Spleen (tissue), 11 donors: ENCODE results near the gene ATL1. TPM values are rescaled to one million over a fixed set of nuclear protein-coding genes. Genes with fewer than 3 reads are reported as not detected.

Experiments used
- DNase-seq: peaks from one replicate; pipeline ENCODE4 v3.0.0-alpha.2; 2020
- H3K27ac ChIP-seq, 8 donors: fragments of 200-600 bp; sonication (generic) in 7 of 8; 1 replicate in 4 of 8; 2 replicates in 4 of 8; pipeline versions ENCODE4 v1.5.0 to v1.8.0; 2016 to 2021; ENCODE audit warnings: inconsistent platforms in 4 of 8, mild to moderate bottlenecking in 4 of 8, moderate library complexity in 1 of 8
- H3K27me3 ChIP-seq, 7 donors: fragments of 200-600 bp; sonication (generic) in 6 of 7; replicated peaks in 1 of 7; 1 replicate in 4 of 7; 2 replicates in 3 of 7; pipeline versions ENCODE4 v1.5.0 to v1.8.0; 2016 to 2021; ENCODE audit warnings: inconsistent platforms in 3 of 7, mild to moderate bottlenecking in 1 of 7
- H3K36me3 ChIP-seq, 6 donors: fragments of 200-600 bp; sonication (generic) in 5 of 6; 1 replicate in 4 of 6; 2 replicates in 2 of 6; pipeline versions ENCODE4 v1.5.0 to v1.8.0; 2016 to 2021; ENCODE audit warnings: inconsistent platforms in 2 of 6
- H3K4me1 ChIP-seq, 6 donors: fragments of 200-600 bp; sonication (generic) in 5 of 6; 1 replicate in 3 of 6; 2 replicates in 3 of 6; pipeline versions ENCODE4 v1.5.0 to v1.8.0; 2016 to 2021; ENCODE audit warnings: inconsistent platforms in 3 of 6
- H3K4me3 ChIP-seq, 8 donors: fragments of 200-600 bp; sonication (generic) in 7 of 8; 1 replicate in 4 of 8; 2 replicates in 4 of 8; pipeline versions ENCODE4 v1.5.0 to v1.8.0; 2016 to 2021; ENCODE audit warnings: inconsistent platforms in 4 of 8, mild to moderate bottlenecking in 4 of 8, moderate library complexity in 2 of 8
- H3K9me3 ChIP-seq, 8 donors: fragments of 200-600 bp; sonication (generic) in 7 of 8; 1 replicate in 4 of 8; 2 replicates in 4 of 8; pipeline versions ENCODE4 v1.5.0 to v1.8.0; 2016 to 2021; ENCODE audit warnings: inconsistent platforms in 4 of 8
- POLR2A ChIP-seq, 3 donors: fragments of 450-650 bp; IDR thresholded peaks; one replicate each; pipeline ENCODE4 v1.5.1; 2017; ENCODE audit warnings: antibody characterized with exemption in 3 of 3, mild to moderate bottlenecking in 1 of 3
- POLR2AphosphoS5 ChIP-seq, 3 donors: sonication (generic); formaldehyde crosslinking; IDR thresholded peaks; one replicate each; pipeline ENCODE4 v1.5.1; 2017; ENCODE audit warnings: antibody characterized with exemption in 3 of 3
- intact Hi-C: fragments of 100-400 bp; cut with DNase I; formaldehyde crosslinking; loops from one replicate; pipeline ENCODE4 v1.15.0; 2023; ENCODE audit warnings: low total_unique reads
- polyA plus RNA-seq, 3 donors: library from polyadenylated mRNA; stranded (reverse); fragments of 200-250 nt; gene quantifications; one replicate each; pipeline ENCODE4 v1.2.1, GENCODE V29; 2013
- small RNA-seq, 4 donors: library from RNA; depleted of rRNA; stranded (forward); fragments of <200 nt; gene quantifications; one replicate each; pipeline ENCODE3, GENCODE V24; 2016
- total RNA-seq, 7 donors: library from RNA; depleted of rRNA in 3 of 7; stranded (reverse); fragments of >200 nt in 3 of 7; fragmentation: NEBNext Ultra II Directional in 4 of 7; extraction: Animal tissue kit (Norgen Biotek cat#: 25700) in 4 of 7; gene quantifications; one replicate each; pipeline versions ENCODE4 v1.1.0 to v1.2.1, GENCODE V29; 2016 to 2021
- TF ChIP-seq, protein P1 (sequence below), 11 experiments: fragments of 200-600 bp in 7 of 11; fragments of 450-650 bp in 4 of 11; sonication (generic) in 4 of 11; IDR thresholded peaks in 8 of 11; conservative IDR thresholded peaks in 3 of 11; 1 replicate in 7 of 11; 2 replicates in 4 of 11; pipeline versions ENCODE4 v1.4.0 to v1.8.0; 2016 to 2021; ENCODE audit warnings: antibody characterized with exemption in 11 of 11, inconsistent platforms in 4 of 11, mild to moderate bottlenecking in 1 of 11
- donor health status: healthy with polysubstance abuse.
- donor health status: DM: no; HTN: no; CAD: no; lungs with moderate emphysema.
- donor health status: DM: no; HTN: no; CAD: no.
- donor health status: Bipolar disorder and iron deficiency.
- donor health status: healthy.
- donor health status: DM: no; HTN: no; CAD: no.
- donor health status: DM: yes; HTN: yes; CAD: no.

The ATL1 gene
- total and polyA plus RNA-seq, 10 donors: 0.91 to 3.2 (median 1.5) TPM

DNA sequence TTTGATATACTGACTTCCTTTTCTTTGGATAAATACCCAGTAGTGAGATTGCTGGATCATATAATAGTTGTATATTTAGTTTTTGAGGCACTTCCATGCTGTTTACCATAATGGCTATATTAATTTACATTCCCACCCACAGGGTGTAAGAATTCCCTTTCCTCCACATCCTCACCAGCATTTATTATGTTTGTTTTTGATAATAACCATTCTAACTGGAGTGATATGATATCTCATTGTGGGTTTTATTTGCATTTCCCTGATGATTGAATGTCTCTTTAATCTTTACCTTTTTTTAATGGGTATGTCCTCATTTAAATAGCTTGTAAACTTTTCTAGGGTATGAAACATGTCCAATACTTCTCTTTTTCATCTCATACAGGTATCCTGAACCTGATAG is 119.7 kb downstream of the ATL1 start:
- H3K36me3 ChIP-seq: no peaks in the 10 kb centered on the region

More for the DNA sequence above, 119.7 kb downstream of the ATL1 start:
- intact Hi-C loops: no loop called here
- Histone ChIP-seq H3K27me3 (no peaks in the 10 kb centered on the region), H3K9me3 (no peaks in the 10 kb centered on the region), H3K27ac (no peak overlapping the region), H3K4me3 (no peak overlapping the region), H3K4me1 (peaks cover 11 to 27% (median 19%) of the 10 kb centered on the region in 6 donors)
- TF ChIP-seq POLR2A (IDR thresholded peaks at IDR 0.05): no peak
- TF ChIP-seq POLR2AphosphoS5 (IDR thresholded peaks at IDR 0.05): no peak
- TF ChIP-seq, protein P1, sequence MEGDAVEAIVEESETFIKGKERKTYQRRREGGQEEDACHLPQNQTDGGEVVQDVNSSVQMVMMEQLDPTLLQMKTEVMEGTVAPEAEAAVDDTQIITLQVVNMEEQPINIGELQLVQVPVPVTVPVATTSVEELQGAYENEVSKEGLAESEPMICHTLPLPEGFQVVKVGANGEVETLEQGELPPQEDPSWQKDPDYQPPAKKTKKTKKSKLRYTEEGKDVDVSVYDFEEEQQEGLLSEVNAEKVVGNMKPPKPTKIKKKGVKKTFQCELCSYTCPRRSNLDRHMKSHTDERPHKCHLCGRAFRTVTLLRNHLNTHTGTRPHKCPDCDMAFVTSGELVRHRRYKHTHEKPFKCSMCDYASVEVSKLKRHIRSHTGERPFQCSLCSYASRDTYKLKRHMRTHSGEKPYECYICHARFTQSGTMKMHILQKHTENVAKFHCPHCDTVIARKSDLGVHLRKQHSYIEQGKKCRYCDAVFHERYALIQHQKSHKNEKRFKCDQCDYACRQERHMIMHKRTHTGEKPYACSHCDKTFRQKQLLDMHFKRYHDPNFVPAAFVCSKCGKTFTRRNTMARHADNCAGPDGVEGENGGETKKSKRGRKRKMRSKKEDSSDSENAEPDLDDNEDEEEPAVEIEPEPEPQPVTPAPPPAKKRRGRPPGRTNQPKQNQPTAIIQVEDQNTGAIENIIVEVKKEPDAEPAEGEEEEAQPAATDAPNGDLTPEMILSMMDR (IDR thresholded peaks at IDR 0.05 in 8 of 11, conservative IDR thresholded peaks at IDR 0.05 in 3 of 11): no peak
- DNase-seq: no peak

Small RNA genes within 50 kb of the gene (small RNA-seq; reads per million reads assigned to genes)
- gene RN7SL452P: 0 reads per million in 4 donors
- gene SNRPGP1: 0 reads per million in 4 donors

Other genes with a start within 250 kb of the ATL1 start
- gene L2HGDH, start 247.9 kb upstream of the ATL1 start, total RNA-seq: 1 to 10 TPM; 2.8 to 4.9 (median 3.9) TPM
- 1 to 10 TPM in 2 of 3 donors, under 1 TPM in 1; 0.72 to 1.2 (median 1.2) TPM for gene L2HGDH, start 247.9 kb upstream of the ATL1 start, polyA plus RNA-seq
- gene DMAC2L, start 247.8 kb upstream of the ATL1 start, total RNA-seq: 10 to 100 TPM; 10.0 to 24.7 (median 20.5) TPM
- 10 to 100 TPM; 15.7 to 17.0 (median 17.0) TPM for gene DMAC2L, start 247.8 kb upstream of the ATL1 start, polyA plus RNA-seq
- gene CDKL1, start 163.3 kb upstream of the ATL1 start, total RNA-seq: 100 to 1,000 TPM in 1 of 7 donors, 10 to 100 TPM in 5, 1 to 10 TPM in 1; 9.2 to 310 (median 27.8) TPM
- 1 to 10 TPM; 1.7 to 4.3 (median 2.8) TPM for gene CDKL1, start 163.3 kb upstream of the ATL1 start, polyA plus RNA-seq
- gene MAP4K5, start 27.6 kb upstream of the ATL1 start, total RNA-seq: 100 to 1,000 TPM in 3 of 7 donors, 10 to 100 TPM in 4; 47.5 to 172 (median 57.9) TPM
- 10 to 100 TPM in 2 of 3 donors, 1 to 10 TPM in 1; 9.1 to 15.9 (median 11.9) TPM for gene MAP4K5, start 27.6 kb upstream of the ATL1 start, polyA plus RNA-seq
- 10 to 100 TPM; 24.7 to 44.9 (median 30.6) TPM for gene SAV1, start 108.2 kb downstream of the ATL1 start, total RNA-seq
- 10 to 100 TPM; 18.7 to 19.5 (median 19.4) TPM for gene SAV1, start 108.2 kb downstream of the ATL1 start, polyA plus RNA-seq